GM19372 (cell line): ENCODE data around the gene CCNL1.
"Not testable (repeated sequence)": the region's sequence is repeated elsewhere in the genome, so short reads cannot be mapped to it uniquely, and the experiment has no call there.

Source experiments
- ATAC-seq: cut with Tn5 transposase; IDR thresholded peaks from one replicate; pipeline ENCODE4 v1.9.1; 2021; ENCODE audit warnings: mild to moderate bottlenecking, low read depth, moderate library complexity; ENCODE audit not compliant: unreplicated experiment

Gene CCNL1

GRCh38 chr3:157159762-157160657, at the start of gene CCNL1:
Gene CCNL1, minus strand, starts transcription at chr3:157160147. Its CDS starts 53 bp downstream, at chr3:157160094.
- ATAC-seq, result peak; percentile 68

GRCh38 chr3:157204880-157205279, 44.9 kb upstream of the CCNL1 start:
- ATAC-seq, result no peak

DNA sequence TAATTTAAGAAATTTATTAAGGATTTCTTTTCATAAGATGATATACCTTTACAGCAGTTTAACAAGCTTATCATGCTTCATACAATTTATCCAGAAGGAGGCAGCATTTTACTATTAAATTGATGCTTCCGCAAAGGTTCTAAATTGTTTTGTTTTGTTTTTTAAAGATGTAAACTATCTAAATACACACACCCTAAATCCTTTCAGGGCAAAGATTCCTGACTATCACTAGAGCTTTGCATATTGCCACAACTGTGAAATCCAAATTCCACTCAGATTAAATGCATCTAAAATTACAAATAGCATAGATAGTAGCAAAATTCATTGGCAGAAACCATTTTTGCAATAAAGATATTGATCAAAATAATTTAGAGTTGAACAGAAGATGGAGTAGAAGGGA, 44.5 kb upstream of the CCNL1 start:
- no peak for ATAC-seq

- ATAC-seq, result peak; percentile 84
These were observed 41.8 kb upstream of the CCNL1 start for GRCh38 chr3:157201648-157202278.

- no peak for ATAC-seq
These were observed 39.9 kb upstream of the CCNL1 start for GRCh38 chr3:157199841-157200240.

DNA sequence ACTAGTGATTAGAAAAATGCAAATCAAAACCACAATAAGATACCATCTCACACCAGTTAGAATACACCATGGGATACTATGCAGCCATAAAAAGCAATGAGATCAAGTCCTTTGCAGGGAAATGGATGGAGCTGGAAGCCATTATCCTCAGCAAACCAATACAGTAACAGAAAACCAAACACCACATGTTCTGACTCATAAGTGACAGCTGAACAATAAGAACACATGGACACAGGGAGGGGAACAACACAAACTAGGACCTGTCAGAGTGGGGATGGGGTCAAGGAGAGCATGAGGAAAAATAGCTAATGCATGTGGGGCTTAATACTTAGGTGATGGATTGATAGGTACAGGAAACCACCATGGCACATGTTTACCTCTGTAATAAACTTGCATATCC, 36.0 kb upstream of the CCNL1 start:
- no peak for ATAC-seq

- not testable (repeated sequence) for ATAC-seq
These were observed 31.2 kb upstream of the CCNL1 start for GRCh38 chr3:157191149-157191548.

DNA sequence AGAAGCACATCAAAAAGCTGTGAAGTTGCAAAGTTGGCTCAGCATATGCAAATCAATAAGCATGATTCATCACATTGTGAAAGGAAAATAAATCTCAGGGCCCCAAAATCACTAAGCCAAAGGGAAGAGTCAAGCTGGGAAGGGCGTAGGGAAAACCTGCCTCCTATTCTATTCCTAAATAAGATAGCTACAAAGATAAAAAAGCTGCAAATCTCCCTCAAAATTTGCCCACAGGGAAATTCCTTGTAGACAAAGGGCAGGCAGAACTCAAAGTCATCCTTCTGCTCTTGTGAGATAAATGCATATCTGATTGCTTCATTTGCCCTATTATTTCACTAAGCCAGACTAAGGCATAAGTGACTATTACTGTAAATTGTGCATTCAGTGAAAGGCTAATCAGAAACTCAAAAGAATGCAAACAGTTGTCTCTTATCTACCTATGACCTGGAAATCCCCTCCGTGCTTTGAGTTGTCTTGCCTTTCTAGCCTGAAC, 30.5 kb upstream of the CCNL1 start:
- no peak for ATAC-seq

DNA sequence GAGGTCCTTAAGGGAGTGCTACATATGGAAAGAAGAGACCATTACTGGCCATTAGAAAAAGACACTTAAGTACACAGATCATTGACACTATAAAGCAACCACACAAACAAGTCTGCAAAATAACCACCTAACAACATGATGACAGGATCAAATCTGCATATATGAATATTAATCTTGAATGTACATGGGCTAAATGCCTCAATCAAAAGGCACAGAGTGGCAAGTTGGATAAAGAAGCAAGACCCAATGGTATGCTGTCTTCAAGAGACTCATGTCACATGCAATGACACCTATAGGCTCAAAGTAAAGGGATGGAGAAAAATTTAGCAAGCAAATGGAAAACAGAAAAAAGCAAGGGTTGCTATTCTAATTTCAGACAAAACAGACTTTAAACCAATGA, 28.4 kb upstream of the CCNL1 start:
- ATAC-seq, result no peak

DNA sequence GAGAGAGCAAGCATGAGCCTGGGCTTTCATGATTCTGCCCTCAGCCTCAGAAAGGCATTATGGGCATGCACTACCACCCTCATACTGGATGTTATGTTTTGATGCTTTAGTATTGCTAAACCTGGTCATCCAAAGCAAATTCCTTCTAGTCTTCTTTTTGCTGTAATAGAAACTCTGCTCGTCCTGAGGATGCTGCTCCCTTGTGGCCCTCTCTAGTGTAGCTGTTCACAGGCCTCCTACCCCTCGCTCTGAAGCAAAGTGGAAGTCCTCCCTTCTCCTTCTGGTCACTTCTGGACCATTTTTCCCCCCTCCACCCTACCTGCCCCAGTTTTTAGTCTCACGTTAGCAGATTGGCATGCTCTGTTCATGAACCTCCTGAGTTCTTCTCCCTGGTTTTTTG, 22.9 kb upstream of the CCNL1 start:
- ATAC-seq, result no peak

DNA sequence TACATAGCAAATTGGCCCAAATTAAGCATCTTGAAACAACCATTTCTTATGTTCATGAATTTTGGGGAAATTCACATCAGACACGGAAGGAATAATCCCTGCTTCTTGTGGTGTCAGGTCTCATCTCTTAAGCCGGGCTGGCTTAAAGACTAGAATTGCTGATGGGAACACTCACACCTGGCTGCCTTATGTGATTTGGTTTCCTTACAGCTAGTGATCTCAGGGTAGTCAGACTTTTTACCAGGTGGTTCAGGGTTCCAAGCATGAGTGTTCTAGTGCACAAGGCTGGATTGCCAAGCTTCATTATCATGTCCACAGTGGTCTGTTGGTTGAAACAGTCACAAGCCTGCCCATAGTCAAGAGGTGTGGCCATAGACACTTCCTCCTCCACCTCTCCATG, 20.3 kb upstream of the CCNL1 start:
- ATAC-seq, result no peak

DNA sequence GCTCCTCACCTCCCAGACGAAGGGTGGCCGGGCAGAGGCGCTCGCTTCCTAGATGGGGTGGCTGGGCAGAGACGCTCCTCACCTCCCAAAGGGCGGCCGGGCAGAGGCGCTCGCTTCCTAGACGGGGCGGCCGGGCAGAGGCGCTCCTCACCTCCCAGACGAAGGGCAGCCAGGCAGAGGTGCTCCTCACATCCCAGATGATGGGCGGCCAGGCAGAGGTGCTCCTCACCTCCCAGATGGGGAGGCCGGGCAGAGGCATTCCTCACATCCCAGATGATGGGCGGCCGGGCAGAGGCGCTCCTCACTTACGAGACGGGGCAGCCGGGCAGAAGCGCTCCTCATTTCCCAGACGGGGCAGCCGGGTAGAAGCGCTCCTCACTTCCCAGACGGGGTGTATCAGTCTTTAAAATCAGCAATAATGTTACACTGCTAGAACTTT, 19.4 kb upstream of the CCNL1 start:
- no peak for ATAC-seq

DNA sequence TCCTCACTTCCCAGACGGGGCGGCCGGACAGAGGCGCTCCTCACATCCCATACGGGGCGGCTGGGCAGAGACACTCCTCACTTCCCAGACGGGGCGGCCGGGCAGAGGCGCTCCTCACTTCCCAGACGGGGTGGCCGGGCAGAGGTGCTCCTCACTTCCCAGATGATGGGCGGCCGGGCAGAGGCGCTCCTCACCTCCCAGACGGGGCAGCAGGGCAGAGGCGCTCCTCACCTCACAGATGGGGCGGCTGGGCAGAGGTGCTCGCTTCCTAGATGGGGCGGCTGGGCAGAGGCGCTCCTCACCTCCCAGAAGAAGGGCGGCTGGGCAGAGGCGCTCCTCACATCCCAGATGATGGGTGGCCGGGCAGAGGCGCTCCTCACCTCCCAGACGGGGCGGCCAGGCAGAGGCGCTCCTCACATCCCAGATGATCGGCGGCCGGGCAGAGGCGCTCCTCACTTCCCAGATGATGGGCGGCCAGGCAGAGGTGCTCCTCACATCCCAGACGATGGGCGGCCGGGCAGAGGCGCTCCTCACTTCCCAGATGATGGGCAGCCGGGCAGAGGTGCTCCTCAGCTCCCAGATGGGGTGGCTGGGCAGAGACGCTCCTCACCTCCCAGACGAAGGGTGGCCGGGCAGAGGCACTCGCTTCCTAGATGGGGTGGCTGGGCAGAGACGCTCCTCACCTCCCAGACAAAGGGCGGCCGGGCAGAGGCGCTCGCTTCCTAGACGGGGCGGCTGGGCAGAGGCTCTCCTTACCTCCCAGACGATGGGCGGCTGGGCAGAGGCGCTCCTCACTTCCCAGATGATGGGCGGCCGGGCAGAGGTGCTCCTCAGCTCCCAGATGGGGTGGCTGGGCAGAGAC, 18.8 kb upstream of the CCNL1 start:
- not testable (repeated sequence) for ATAC-seq

DNA sequence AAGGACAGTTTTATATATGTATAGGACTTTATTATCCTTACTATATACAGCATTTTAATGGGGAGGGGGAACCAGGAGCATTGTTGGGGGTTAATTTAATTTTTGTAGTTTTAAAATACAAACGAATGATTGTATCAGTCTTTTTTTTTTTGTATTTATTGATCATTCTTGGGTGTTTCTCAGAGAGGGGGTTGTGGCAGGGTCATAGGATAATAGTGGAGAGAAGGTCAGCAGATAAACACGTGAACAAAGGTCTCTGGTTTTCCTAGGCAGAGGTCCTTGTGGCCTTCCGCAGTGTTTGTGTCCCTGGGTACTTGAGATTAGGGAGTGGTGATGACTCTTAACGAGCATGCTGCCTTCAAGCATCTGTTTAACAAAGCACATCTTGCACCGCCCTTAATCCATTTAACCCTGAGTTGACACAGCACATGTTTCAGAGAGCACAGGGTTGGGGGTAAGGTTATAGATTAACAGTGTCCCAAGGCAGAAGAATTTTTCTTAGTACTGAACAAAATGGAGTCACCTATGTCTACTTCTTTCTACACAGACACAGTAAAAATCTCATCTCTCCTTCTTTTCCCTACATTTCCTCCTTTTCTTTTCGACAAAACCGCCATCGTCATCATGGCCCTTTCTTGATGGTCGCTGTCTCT, 18.0 kb upstream of the CCNL1 start:
- ATAC-seq, result not testable (repeated sequence)

GRCh38 chr3:157176934-157177333, 17.0 kb upstream of the CCNL1 start:
- no peak for ATAC-seq

DNA sequence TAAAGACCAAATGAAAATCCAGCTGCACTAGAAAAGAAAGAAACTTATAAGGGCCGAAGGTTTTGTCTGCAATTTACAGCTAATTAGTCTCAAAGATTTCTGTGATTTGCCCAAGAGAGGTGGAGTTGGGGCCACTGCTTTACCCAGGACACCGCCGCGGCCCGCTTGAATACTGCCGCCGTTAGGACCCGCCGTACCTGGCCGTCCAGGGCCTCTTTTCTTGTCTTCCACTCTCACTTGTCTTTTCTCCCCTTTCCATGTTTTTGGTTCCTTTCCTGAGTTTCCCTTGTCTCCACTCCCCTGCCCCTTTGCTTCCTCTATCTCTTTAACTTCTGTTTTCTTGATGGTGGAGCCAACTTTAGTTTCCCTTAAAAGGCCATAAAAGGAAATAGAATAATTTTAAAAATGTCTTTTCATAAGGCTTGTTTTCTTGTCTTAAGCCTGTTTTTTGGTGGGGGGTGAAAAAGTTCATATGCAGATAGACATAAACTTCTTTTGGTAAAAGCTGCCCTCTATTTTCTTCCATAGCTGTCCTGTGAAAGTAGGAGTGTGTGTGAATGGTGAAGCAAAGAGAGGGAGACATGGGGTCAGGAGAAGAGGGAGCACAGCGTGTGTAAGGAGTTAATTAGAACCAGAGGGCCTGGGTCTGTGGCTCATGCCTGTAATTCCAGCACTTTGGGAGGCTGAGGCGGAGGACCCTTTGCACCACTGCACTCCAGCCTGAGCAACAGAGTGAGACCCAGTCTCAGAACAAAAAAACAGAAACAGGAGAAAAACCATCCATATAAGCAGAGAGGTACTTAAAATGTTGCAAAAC, 16.0 kb upstream of the CCNL1 start:
- no peak for ATAC-seq

- ATAC-seq, result peak; percentile 90
These were observed 14.9 kb upstream of the CCNL1 start for GRCh38 chr3:157174649-157175498.

DNA sequence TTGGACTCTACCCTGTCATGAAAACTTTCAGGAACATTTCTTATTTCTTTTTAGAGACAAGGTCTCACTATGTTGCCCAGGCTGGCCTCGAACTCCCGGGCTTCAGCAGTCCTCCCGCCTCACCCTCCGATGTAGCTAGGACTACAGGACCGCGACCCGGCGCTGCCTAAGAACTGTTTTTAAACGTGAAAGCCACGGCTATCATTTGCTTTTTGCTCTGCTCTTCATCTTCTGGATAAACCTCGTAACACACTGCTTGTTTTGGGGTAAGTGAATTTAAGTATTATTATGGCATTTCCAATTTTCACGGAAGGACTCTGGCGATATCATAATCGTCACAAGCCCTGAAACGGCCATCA, 14.3 kb upstream of the CCNL1 start:
- no peak for ATAC-seq

DNA sequence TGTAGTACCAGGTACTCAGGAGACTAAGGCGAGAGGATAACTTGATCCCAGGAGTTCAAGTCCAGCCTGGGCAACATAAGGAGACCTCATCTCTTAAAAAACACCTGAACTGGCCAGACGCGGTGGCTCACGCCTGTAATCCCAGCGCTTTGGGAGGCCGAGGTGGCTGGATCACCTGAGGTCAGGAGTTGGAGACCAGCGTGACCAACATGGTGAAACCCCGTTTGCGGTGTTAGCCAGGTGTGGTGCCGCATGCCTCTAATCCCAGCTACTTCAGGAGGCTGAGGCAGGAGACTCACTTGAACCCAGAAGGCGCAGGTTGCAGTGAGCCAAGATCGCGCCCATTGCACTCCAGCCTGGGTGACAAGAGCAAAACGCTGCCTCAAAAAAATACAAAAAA, 13.4 kb upstream of the CCNL1 start:
- ATAC-seq, result not testable (repeated sequence)
